GM23338 (cell line): ENCODE results near the gene HIPK1. TPM values are rescaled to one million over a fixed set of nuclear protein-coding genes. Genes with fewer than 3 reads are reported as not detected.

Experiments
- ATAC-seq: fragments of 200-7000 bp; cut with Tn5 transposase; 3 replicates; pipeline ENCODE4 v1.9.1; 2020
- DNase-seq: peaks from one replicate; pipeline ENCODE4 v3.0.0-alpha.2; 2015; ENCODE audit warnings: low spot score
- H2AFZ ChIP-seq: fragments of 200-600 bp; sonication (generic); 2 replicates; pipeline ENCODE4 v1.8.0; 2016; ENCODE audit warnings: antibody characterized with exemption, mild to moderate bottlenecking, moderate library complexity
- H3F3A ChIP-seq: fragments of 200-600 bp; sonication (generic); replicated peaks from 2 replicates; pipeline ENCODE4 v1.8.0; 2017; ENCODE audit warnings: antibody characterized with exemption, mixed run types, low read depth
- H3K27ac ChIP-seq: fragments of 200-600 bp; sonication (generic); 2 replicates; pipeline ENCODE4 v1.6.1; 2016; ENCODE audit warnings: low read depth
- H3K27me3 ChIP-seq: fragments of 200-600 bp; sonication (generic); 2 replicates; pipeline ENCODE4 v1.8.0; 2016; ENCODE audit warnings: mild to moderate bottlenecking, mixed run types, moderate library complexity; ENCODE audit not compliant: insufficient read depth
- H3K36me3 ChIP-seq: fragments of 200-600 bp; sonication (generic); 2 replicates; pipeline ENCODE4 v1.8.0; 2016; ENCODE audit warnings: mild to moderate bottlenecking; ENCODE audit not compliant: insufficient read depth
- H3K4me1 ChIP-seq: fragments of 200-600 bp; sonication (generic); 2 replicates; pipeline ENCODE4 v1.8.0; 2016; ENCODE audit warnings: mild to moderate bottlenecking, moderate library complexity; ENCODE audit not compliant: insufficient read depth
- H3K4me2 ChIP-seq: fragments of 200-600 bp; sonication (generic); 2 replicates; pipeline ENCODE4 v1.7.1; 2017; ENCODE audit warnings: mixed run types
- H3K4me3 ChIP-seq: fragments of 200-600 bp; sonication (generic); 2 replicates; pipeline ENCODE4 v1.6.1; 2016; ENCODE audit warnings: mixed run types
- H3K79me2 ChIP-seq: fragments of 200-600 bp; sonication (generic); replicated peaks from 2 replicates; pipeline ENCODE4 v1.8.0; 2017; ENCODE audit warnings: mild to moderate bottlenecking; ENCODE audit not compliant: insufficient read depth
- H3K9me2 ChIP-seq: fragments of 200-600 bp; sonication (generic); 2 replicates; pipeline ENCODE4 v1.8.0; 2017; ENCODE audit not compliant: insufficient read depth
- H4K20me1 ChIP-seq: fragments of 200-600 bp; sonication (generic); replicated peaks from 2 replicates; pipeline ENCODE4 v1.8.0; 2017; ENCODE audit warnings: mild to moderate bottlenecking; ENCODE audit not compliant: insufficient read depth
- H3K27ac Mint-ChIP-seq: 2 replicates; pipeline ENCODE4 v1.8.0; 2020; ENCODE audit warnings: inconsistent platforms, mild to moderate bottlenecking, moderate library complexity, mixed read lengths
- H3K27me3 Mint-ChIP-seq: 3 replicates; pipeline ENCODE4 v1.8.0; 2022; ENCODE audit warnings: low read depth, mild to moderate bottlenecking, moderate library complexity, mixed read lengths, inconsistent platforms; ENCODE audit not compliant: insufficient read depth, poor library complexity
- H3K36me3 Mint-ChIP-seq: 3 replicates; pipeline ENCODE4 v1.8.0; 2021; ENCODE audit warnings: low read depth, mild to moderate bottlenecking, inconsistent platforms, moderate library complexity, mixed read lengths
- H3K4me1 Mint-ChIP-seq: 3 replicates; pipeline ENCODE4 v1.8.0; 2020; ENCODE audit warnings: mild to moderate bottlenecking, inconsistent platforms, mixed read lengths
- H3K4me3 Mint-ChIP-seq: 3 replicates; pipeline ENCODE4 v1.8.0; 2021; ENCODE audit warnings: moderate library complexity, mild to moderate bottlenecking, inconsistent platforms, mixed read lengths
- H3K9me3 Mint-ChIP-seq: 3 replicates; pipeline ENCODE4 v1.8.0; 2020; ENCODE audit warnings: moderate library complexity, mild to moderate bottlenecking, inconsistent platforms, mixed read lengths
- CREB1 ChIP-seq: fragments of 250-450 bp; sonication (Bioruptor Pico); IDR thresholded peaks from 2 replicates; pipeline ENCODE4 v1.5.0; 2020; ENCODE audit warnings: low read depth, mild to moderate bottlenecking, moderate library complexity
- ETS1 ChIP-seq: IDR thresholded peaks from 2 replicates; pipeline ENCODE4 v1.6.1; 2016; ENCODE audit warnings: antibody characterized with exemption
- EZH2 ChIP-seq: fragments of 200-600 bp; sonication (generic); IDR thresholded peaks from one replicate; pipeline ENCODE4 v1.8.0; 2017; ENCODE audit warnings: antibody characterized with exemption, mild to moderate bottlenecking, low read depth; ENCODE audit not compliant: unreplicated experiment
- JUNB ChIP-seq: IDR thresholded peaks from one replicate; pipeline ENCODE4 v1.6.1; 2016; ENCODE audit warnings: antibody characterized with exemption; ENCODE audit not compliant: unreplicated experiment
- NANOG ChIP-seq: IDR thresholded peaks from 2 replicates; pipeline ENCODE4 v1.6.1; 2016; ENCODE audit warnings: antibody characterized with exemption, borderline replicate concordance
- POLR2AphosphoS5 ChIP-seq: IDR thresholded peaks from 2 replicates; pipeline ENCODE4 v1.6.1; 2016; ENCODE audit warnings: antibody characterized with exemption, low read depth
- REST ChIP-seq: IDR thresholded peaks from one replicate; pipeline ENCODE4 v1.6.1; 2018; ENCODE audit warnings: antibody characterized with exemption; ENCODE audit not compliant: unreplicated experiment
- STAT1 ChIP-seq: IDR thresholded peaks from one replicate; pipeline ENCODE4 v1.6.1; 2016; ENCODE audit warnings: antibody characterized with exemption; ENCODE audit not compliant: unreplicated experiment
- ZNF114 ChIP-seq: fragments of 250-450 bp; sonication (Bioruptor Pico); IDR thresholded peaks from 2 replicates; pipeline ENCODE4 v1.5.0; 2020; ENCODE audit warnings: mild to moderate bottlenecking, moderate library complexity
- ZNF331 ChIP-seq: fragments of 250-450 bp; sonication (Bioruptor Pico); IDR thresholded peaks from 2 replicates; pipeline ENCODE4 v1.5.0; 2020; ENCODE audit warnings: low read depth, mild to moderate bottlenecking, moderate library complexity
- polyA plus RNA-seq: library from polyadenylated mRNA; unstranded; fragments of >200 nt; fragmentation: Nextera tagmentation; extraction: Ambion mirVana; gene quantifications from 2 replicates; pipeline ENCODE4 v1.2.1, GENCODE V29; 2016
- total RNA-seq: library from RNA; depleted of rRNA; stranded (reverse); fragments of >200 nt; shearing (Covaris generic); gene quantifications from 2 replicates; pipeline ENCODE4 v1.2.3, GENCODE V29; 2014
- TF ChIP-seq, protein P1 (sequence below): fragments of 250-450 bp; sonication (Bioruptor Pico); IDR thresholded peaks from 2 replicates; pipeline ENCODE4 v1.5.0; 2020; ENCODE audit warnings: mild to moderate bottlenecking, moderate library complexity

HIPK1 gene
- total and polyA plus RNA-seq, 2 experiments from 2014 or later, result 14.3 to 47.5 TPM

- no peak overlapping the region for H3K4me3 Mint-ChIP-seq
- no peaks in the 10 kb centered on the region for H3K79me2 ChIP-seq
- H3K4me2 ChIP-seq, result no peak overlapping the region
- no peaks in the 10 kb centered on the region for H4K20me1 ChIP-seq
- H3K4me1 Mint-ChIP-seq, result peaks cover 3% of the 10 kb centered on the region; the same call in 2 of the 3 replicates
- H3K4me1 ChIP-seq, result 0 out of 2 replicates have a peak, but pooled peaks cover 4% of the 10 kb centered on the region
- no peak for ATAC-seq
- TF ChIP-seq POLR2AphosphoS5 (no peak), CREB1 (CRISPR knock-in tag) (no peak), JUNB (no peak), ZNF331 (no peak), ETS1 (no peak), STAT1 (no peak), ZNF114 (CRISPR knock-in tag) (no peak), EZH2 (no peak), REST (no peak), NANOG (no peak)
- H3K4me3 ChIP-seq, result no peak overlapping the region
- H3K27ac ChIP-seq, result no peak overlapping the region
- no peak overlapping the region for H2AFZ ChIP-seq
- peaks cover under 1% of the 10 kb centered on the region for H3K27me3 Mint-ChIP-seq
- no peak overlapping the region for H3K27ac Mint-ChIP-seq
- peaks cover 38% of the 10 kb centered on the region for H3K9me3 Mint-ChIP-seq
- H3K9me2 ChIP-seq, result 0 out of 2 replicates have a peak, but pooled peaks cover 13% of the 10 kb centered on the region
- peaks cover 20% of the 10 kb centered on the region for H3K36me3 ChIP-seq
- H3F3A ChIP-seq, result no peaks in the 10 kb centered on the region
- no peaks in the 10 kb centered on the region for H3K27me3 ChIP-seq
- H3K36me3 Mint-ChIP-seq, result peaks cover 34% of the 10 kb centered on the region
- no peak for DNase-seq
Measured at GRCh38 chr1:113990961-113991360, 61.8 kb downstream of the HIPK1 start.

DNA sequence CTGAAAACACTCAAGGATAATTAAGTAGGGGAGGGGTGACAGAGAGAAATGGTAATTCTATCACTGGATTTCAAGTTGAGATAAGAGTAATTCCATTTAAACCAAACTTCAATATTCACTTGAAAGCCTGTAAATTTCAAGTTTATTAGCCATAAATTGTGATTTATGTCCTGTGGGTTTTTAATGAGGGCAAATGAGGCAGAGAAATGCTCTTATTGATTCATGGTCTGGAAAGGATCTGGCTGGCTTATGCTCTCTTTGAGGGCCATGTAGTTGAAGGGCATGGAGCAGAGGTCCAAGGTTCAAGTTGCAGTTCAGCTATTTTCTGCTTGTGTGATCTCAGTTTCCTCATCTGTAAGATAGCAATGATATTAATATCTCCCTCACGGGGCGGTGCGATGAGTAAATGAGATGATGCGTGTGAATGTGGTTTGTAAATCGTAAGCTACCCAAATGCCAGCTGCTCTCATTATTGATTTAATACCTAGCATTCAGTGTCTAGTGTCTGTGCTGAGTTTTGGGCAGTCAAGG is 62.4 kb downstream of the HIPK1 start:
- no peaks in the 10 kb centered on the region for H3K27me3 Mint-ChIP-seq
- no peaks in the 10 kb centered on the region for H3K79me2 ChIP-seq
- peaks cover 3% of the 10 kb centered on the region; the same call in 2 of the 3 replicates for H3K4me1 Mint-ChIP-seq
- H3K36me3 ChIP-seq, result peaks cover 20% of the 10 kb centered on the region
- 0 out of 2 replicates have a peak, but pooled peaks cover 13% of the 10 kb centered on the region for H3K9me2 ChIP-seq
- no peak overlapping the region for H3K4me3 Mint-ChIP-seq
- ATAC-seq (no peak), DNase-seq (no peak)
- no peak overlapping the region for H3K4me3 ChIP-seq
- H2AFZ ChIP-seq, result no peak overlapping the region
- no peak overlapping the region for H3K4me2 ChIP-seq
- no peaks in the 10 kb centered on the region for H3K27me3 ChIP-seq
- peaks cover 29% of the 10 kb centered on the region for H3K36me3 Mint-ChIP-seq
- H3K27ac ChIP-seq, result no peak overlapping the region
- no peak overlapping the region for H3K27ac Mint-ChIP-seq
- no peaks in the 10 kb centered on the region for H4K20me1 ChIP-seq
- H3K4me1 ChIP-seq, result 0 out of 2 replicates have a peak, but pooled peaks cover 4% of the 10 kb centered on the region
- H3F3A ChIP-seq, result no peaks in the 10 kb centered on the region
- peaks cover 36% of the 10 kb centered on the region for H3K9me3 Mint-ChIP-seq
- no peak for TF ChIP-seq ETS1
- TF ChIP-seq, protein P1, sequence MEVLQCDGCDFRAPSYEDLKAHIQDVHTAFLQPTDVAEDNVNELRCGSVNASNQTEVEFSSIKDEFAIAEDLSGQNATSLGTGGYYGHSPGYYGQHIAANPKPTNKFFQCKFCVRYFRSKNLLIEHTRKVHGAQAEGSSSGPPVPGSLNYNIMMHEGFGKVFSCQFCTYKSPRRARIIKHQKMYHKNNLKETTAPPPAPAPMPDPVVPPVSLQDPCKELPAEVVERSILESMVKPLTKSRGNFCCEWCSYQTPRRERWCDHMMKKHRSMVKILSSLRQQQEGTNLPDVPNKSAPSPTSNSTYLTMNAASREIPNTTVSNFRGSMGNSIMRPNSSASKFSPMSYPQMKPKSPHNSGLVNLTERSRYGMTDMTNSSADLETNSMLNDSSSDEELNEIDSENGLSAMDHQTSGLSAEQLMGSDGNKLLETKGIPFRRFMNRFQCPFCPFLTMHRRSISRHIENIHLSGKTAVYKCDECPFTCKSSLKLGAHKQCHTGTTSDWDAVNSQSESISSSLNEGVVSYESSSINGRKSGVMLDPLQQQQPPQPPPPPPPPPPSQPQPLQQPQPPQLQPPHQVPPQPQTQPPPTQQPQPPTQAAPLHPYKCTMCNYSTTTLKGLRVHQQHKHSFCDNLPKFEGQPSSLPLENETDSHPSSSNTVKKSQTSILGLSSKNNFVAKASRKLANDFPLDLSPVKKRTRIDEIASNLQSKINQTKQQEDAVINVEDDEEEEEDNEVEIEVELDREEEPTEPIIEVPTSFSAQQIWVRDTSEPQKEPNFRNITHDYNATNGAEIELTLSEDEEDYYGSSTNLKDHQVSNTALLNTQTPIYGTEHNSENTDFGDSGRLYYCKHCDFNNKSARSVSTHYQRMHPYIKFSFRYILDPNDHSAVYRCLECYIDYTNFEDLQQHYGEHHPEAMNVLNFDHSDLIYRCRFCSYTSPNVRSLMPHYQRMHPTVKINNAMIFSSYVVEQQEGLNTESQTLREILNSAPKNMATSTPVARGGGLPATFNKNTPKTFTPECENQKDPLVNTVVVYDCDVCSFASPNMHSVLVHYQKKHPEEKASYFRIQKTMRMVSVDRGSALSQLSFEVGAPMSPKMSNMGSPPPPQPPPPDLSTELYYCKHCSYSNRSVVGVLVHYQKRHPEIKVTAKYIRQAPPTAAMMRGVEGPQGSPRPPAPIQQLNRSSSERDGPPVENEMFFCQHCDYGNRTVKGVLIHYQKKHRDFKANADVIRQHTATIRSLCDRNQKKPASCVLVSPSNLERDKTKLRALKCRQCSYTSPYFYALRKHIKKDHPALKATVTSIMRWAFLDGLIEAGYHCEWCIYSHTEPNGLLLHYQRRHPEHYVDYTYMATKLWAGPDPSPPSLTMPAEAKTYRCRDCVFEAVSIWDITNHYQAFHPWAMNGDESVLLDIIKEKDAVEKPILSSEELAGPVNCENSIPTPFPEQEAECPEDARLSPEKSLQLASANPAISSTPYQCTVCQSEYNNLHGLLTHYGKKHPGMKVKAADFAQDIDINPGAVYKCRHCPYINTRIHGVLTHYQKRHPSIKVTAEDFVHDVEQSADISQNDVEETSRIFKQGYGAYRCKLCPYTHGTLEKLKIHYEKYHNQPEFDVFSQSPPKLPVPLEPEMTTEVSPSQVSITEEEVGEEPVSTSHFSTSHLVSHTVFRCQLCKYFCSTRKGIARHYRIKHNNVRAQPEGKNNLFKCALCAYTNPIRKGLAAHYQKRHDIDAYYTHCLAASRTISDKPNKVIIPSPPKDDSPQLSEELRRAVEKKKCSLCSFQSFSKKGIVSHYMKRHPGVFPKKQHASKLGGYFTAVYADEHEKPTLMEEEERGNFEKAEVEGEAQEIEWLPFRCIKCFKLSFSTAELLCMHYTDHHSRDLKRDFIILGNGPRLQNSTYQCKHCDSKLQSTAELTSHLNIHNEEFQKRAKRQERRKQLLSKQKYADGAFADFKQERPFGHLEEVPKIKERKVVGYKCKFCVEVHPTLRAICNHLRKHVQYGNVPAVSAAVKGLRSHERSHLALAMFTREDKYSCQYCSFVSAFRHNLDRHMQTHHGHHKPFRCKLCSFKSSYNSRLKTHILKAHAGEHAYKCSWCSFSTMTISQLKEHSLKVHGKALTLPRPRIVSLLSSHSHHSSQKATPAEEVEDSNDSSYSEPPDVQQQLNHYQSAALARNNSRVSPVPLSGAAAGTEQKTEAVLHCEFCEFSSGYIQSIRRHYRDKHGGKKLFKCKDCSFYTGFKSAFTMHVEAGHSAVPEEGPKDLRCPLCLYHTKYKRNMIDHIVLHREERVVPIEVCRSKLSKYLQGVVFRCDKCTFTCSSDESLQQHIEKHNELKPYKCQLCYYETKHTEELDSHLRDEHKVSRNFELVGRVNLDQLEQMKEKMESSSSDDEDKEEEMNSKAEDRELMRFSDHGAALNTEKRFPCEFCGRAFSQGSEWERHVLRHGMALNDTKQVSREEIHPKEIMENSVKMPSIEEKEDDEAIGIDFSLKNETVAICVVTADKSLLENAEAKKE (CRISPR knock-in tag), result no peak
